GM23248 (cell line): Measurements from ENCODE around the gene SCGN.

Experiments
- EZH2 ChIP-seq: fragments of 200-600 bp; sonication (generic); IDR thresholded peaks from 2 replicates; pipeline ENCODE4 v1.6.1; 2018; ENCODE audit warnings: antibody characterized with exemption, mild to moderate bottlenecking; ENCODE audit not compliant: insufficient read depth, poor library complexity, severe bottlenecking
- EZH2phosphoT487 ChIP-seq: fragments of 200-600 bp; sonication (generic); IDR thresholded peaks from 2 replicates; pipeline ENCODE4 v1.6.1; 2018; ENCODE audit warnings: antibody characterized with exemption, moderate library complexity, mild to moderate bottlenecking, low read depth; ENCODE audit not compliant: insufficient read depth

DNA sequence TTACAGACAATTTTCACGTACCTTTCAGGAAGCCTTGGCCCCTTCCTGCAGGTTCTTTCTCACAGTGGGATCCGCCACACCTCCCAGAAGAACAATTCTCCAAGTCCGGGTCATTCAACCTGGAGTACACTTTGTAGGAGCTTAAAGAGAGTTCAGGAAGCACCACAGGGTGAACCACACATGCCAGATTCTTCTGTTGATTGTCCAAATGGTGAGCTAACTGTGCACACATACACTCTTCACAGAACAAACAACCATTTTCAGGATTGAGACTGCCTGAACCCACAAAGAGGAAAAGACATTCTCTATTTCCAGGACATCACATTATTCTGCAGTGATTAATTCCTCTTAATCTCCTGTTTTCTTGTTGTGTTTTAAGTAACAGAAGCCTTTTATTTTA, 51.0 kb downstream of the SCGN start:
- TF ChIP-seq EZH2: no peak
- no peak for TF ChIP-seq EZH2phosphoT487
